ENCODE data around the gene SLC25A21. TPM values are rescaled to one million over a fixed set of nuclear protein-coding genes. Genes with fewer than 3 reads are reported as not detected.

Gene SLC25A21
- total and polyA plus RNA-seq, 10 of the 15 experiments (the other 5 are each of a cell fraction or from before 2014, with no cell fraction given), result 0.06 to 0.72 (median 0.17) TPM; not detected in 3

GRCh38 chr14:37172936-37173614 is 669 bp upstream of the SLC25A21 start (continued):
- no peak for TF ChIP-seq NKRF (conservative IDR thresholded peaks at IDR 0.05)

GRCh38 chr14:37171678-37172023 is 755 bp downstream of the SLC25A21 start:
- Histone ChIP-seq H3K36me3 (ENCODE audit: control insufficient read depth in 2 of 2, insufficient read depth in 2 of 2, low read length in 1 of 2) (no peaks in the 10 kb centered on the region), H3K27ac (ENCODE audit: control insufficient read depth, insufficient read depth) (no peak overlapping the region), H3K79me2 (ENCODE audit: control insufficient read depth, insufficient read depth, low read length) (no peaks in the 10 kb centered on the region), H3K4me2 (ENCODE audit: control insufficient read depth, insufficient read depth) (no peak overlapping the region), H3K27me3 (replicated peaks in 1 of 2; ENCODE audit: control insufficient read depth in 2 of 2, insufficient read depth in 2 of 2, low read length in 1 of 2) (no peaks in the 10 kb centered on the region), H3K9me3 (replicated peaks; ENCODE audit: control insufficient read depth, insufficient read depth, low read length) (no peaks in the 10 kb centered on the region; the same call in 2 of the 3 replicates), H3K4me3 (no peak overlapping the region), H2AFZ (ENCODE audit: control insufficient read depth, low read depth, low read length) (no peak overlapping the region), H4K20me1 (ENCODE audit: control insufficient read depth, insufficient read depth) (no peaks in the 10 kb centered on the region), H3K4me1 (ENCODE audit: control insufficient read depth, insufficient read depth, low read length) (no peaks in the 10 kb centered on the region), H3K9ac (ENCODE audit: control insufficient read depth, insufficient read depth, low read length) (no peak overlapping the region)
- ChIA-PET RAD21 (ENCODE audit: unreplicated experiment) (no interaction called here), POLR2A (no interaction called here), SMC1A (ENCODE audit: uncharacterized antibody, unreplicated experiment) (no interaction called here), CTCF (no interaction called here)
- WGBS (ENCODE audit: insufficient coverage, insufficient replicate concordance, low lambda C conversion rate, missing lambda C conversion rate), result 4% methylated on average over 6 of the region's 6 CpGs
- FAIRE-seq (no peak), DNase-seq (ENCODE audit: low read depth, low spot score) (no peak), ATAC-seq (no peak)
- intact Hi-C loops (cut with micrococcal nuclease; ENCODE audit: unreplicated experiment), result no loop called here
- in situ Hi-C loops (cut with MboI), result no loop called here
- no TSS peak for BruUV-seq (replicated peaks)
- no peak for TF ChIP-seq NR2C2 (IDR thresholded peaks at IDR 0.05; ENCODE audit: borderline replicate concordance, control insufficient read depth, insufficient read length, low read depth)
- TF ChIP-seq ATF3 (IDR thresholded peaks at IDR 0.05; ENCODE audit: borderline replicate concordance, extremely low read depth, low read depth, low read length), result no peak
- TF ChIP-seq FOXM1 (IDR thresholded peaks at IDR 0.05; ENCODE audit: low read depth, low read length), result no peak
- TF ChIP-seq RAD51 (IDR thresholded peaks at IDR 0.05), result no peak
- TF ChIP-seq BCL11A (IDR thresholded peaks at IDR 0.05; ENCODE audit: low read depth, low read length), result no peak
- no peak for TF ChIP-seq E4F1 (IDR thresholded peaks at IDR 0.05; ENCODE audit: borderline replicate concordance, partially characterized antibody)
- no peak for TF ChIP-seq TCF7 (IDR thresholded peaks at IDR 0.05; ENCODE audit: borderline replicate concordance)
- TF ChIP-seq PKNOX1 (IDR thresholded peaks at IDR 0.05), result no peak
- no peak for TF ChIP-seq MLLT1 (IDR thresholded peaks at IDR 0.05)
- TF ChIP-seq SKIL (IDR thresholded peaks at IDR 0.05; ENCODE audit: low read depth, poor library complexity, severe bottlenecking), result no peak
- TF ChIP-seq MTA2 (IDR thresholded peaks at IDR 0.05; ENCODE audit: low read depth), result no peak

Measured in GM12878 (cell line).